ENCODE data around the gene MTFMT.
"Not testable (repeated sequence)": the region's sequence is repeated elsewhere in the genome, so short reads cannot be mapped to it uniquely, and the experiment has no call there.

MTFMT gene

DNA sequence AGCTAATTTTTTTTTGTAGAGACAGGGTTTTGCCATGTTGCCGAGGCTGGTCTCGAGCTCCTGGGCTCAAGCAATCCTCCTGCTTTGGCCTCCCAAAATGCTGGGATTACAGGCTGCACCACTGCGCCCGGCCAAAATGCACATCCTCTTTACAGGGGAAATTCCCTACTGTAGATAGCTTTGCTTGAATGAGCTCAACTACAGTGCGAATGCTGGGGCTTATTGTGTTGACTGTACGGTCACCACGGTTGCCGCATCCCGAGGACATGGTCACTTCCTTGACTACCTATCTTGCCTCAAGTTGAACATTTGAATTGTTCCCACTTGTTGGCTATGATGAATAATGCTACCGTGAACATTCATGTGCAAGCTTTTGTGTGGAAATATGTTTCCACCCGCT lies 5.3 kb upstream of the MTFMT start:
- DNase-seq, result no peak

DNA sequence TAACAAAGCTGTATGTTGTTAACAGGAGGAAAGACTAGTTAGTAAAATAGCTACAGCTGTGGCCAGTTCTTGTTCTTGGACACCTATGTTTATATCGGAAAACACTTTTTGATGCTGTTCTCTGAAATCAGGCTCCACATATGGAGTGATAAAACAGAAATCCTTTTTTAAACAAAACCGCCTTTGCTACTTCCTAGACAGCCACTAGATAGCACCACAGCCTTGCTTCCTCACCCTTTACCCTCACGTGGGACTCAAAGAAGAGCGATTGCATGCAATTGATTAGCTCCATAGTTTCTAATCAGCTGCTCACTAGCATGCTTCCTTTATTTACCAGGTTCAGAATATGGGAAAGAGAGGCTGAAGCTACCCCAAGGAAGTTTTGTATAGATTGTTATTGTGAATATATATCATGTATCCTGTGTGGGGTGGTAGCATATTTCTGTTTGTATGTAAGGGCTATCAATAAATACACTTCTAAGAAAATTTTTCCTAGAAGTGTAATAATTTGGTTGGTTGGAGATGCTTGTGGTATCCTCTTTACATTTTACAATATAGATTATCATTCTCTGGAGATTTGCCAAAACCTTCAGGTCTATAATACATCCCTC lies 4.3 kb upstream of the MTFMT start:
- DNase-seq, result peak; percentile 83

- peak; percentile 88 for DNase-seq
Observed at GRCh38 chr15:65032801-65033537, 3.5 kb upstream of the MTFMT start.

DNA sequence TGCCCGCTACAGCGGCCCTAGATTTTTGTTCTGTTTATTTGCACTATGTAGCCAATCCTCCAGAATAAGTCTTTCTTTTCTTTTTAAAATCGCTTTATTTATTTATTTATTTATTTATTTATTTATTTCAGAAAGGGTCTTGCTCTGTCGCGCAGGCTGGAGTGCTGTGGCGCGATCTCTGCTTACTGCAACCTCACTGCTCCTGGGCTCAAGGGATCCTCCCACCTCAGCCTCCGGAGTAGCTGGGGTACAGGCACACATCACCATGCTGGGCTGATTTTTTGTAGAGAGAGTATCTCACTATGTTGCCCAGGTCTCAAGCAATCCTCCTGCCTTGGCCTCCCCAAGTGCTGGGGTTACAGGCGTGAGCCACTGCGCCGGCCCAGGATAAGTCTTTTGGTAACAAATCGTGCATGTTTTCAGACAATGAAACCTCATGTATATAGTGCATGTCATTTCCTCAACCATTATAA lies 333 bp upstream of the MTFMT start:
- no peak for DNase-seq

DNA sequence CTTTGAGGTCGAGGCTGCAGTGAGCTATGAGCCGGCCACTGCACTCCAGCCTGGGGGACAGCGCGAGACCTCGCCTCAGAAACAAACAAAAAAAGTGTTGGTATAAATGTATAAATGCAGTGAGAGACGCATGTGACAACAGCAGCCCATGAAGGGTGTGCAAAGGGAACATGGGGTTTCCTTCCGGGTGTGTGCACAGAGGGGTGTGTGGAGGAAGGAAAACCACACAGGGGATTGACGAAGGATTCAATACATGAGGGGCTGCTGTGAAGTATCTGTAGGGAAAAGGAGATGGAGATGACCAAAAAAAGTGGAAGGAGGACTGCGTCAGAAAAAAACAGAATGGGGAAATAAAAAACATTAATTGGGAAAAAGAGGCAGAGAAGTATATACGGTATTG lies 1.1 kb downstream of the MTFMT start:
- peak; percentile 52 for DNase-seq

DNA sequence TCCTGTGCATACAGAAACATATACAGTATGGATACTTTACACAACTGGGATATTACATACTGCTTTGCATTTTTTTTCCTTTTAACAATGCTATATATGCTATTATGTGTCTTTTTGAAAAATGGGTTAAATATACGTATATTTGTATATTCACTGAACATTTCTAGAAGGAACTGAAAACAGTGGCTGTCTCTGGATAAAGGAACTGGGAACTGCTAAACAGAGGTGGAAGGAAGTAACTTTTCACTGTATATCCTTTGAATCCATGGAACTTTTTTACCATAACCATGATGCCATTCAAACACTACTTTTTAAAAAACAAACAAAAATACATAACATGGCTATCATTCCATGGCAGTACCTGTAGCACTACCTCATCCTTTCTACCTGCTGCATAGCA lies 1.8 kb downstream of the MTFMT start:
- DNase-seq, result no peak

DNA sequence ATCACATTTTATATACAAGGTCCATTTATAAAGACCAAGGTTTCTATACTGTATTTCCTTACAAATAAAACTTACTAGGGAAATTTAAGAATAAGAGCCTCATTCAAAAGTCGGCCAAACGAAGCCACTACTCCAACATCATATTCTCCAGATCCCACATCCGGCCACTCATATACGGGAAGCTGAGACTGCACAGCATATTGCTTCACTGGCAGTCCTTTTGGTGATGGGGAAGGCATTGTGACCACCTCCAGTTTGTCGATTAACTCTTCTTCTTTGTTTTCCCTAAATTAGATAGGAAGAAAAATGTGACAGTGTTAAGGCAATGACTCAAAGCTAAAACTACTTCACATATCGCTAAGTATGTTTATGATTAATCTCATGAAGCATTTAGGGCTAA lies 2.7 kb downstream of the MTFMT start:
- DNase-seq, result no peak

DNA sequence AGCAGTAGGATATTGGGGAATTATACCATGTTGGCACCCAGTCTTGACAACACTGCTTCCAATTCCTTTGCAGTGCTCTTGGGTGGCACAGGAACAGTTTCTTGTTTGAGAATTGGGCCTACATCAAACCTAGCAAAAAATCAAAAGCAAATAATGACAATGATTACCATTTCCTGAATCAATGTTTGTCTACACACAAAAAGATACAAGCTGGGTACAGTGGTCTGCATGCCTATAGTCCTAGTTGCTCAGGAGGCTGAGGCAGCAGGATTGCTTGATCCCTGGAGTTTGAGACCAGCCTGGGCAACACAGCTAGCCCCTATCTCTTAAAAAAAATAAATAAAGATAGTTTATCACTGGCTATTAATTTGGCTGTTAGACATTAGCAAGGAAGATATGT lies 8.0 kb downstream of the MTFMT start:
- no peak for DNase-seq

DNA sequence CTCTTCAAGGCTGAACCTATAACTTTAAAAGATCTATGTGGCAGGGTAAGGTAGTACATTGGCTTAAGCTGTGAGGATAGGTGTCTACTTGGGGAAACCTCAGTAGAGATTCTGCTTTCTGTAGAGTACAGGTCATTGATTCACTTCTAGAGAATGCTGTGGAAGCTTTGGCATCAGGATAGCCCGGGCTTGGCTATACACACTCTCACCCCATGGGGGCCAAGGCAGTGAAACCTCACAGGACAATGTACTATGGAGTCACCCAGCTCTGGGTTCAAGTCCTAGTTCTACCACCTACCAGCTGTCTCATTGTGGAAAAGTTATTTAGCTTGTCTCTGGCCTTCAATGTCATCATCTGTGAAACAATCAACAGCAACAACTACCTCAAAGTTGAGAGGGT lies 9.0 kb downstream of the MTFMT start:
- DNase-seq, result peak; percentile 20

- not testable (repeated sequence) for DNase-seq
Observed at GRCh38 chr15:65011198-65011597, 18.2 kb downstream of the MTFMT start.

- DNase-seq, result peak; percentile 72
Observed at GRCh38 chr15:65008983-65009382, 20.5 kb downstream of the MTFMT start.

DNA sequence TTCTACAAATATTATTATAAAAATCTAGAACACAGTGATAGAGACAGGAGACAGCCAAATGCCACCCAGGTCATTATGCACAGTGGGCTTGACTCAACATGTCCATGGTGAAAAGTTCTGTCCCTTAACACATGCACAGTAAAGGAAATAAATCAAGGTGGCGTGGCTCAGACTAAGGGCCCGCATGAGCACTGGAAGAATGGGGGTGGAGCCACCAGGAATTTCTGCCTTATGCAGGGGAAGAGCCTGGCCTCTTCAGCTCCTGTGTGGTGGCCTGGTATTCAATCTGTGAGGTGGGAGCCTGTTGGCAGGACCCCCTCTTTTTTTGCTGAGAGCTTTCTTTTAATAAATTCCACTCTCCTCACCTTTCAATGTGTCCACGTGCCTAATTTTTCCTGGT lies 22.6 kb downstream of the MTFMT start:
- DNase-seq, result no peak

DNA sequence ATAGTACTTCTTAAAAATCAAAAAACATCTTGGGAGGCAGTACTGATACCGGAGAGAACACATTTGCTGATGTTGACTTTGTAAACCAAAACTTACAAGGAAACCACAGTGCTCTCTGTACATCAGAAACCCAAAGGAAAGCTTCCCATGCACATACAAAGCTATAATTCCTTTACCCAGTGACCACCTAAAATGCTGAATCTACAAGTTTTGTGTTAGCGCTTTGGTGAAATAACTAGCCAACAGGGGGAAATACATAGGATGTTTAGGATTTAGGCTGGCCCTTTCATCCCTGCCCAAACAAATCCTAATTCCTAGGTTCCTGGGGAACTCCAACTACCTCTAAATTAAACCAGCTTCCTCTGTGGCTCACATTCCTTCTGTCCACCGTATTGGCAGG lies 24.4 kb downstream of the MTFMT start:
- no peak for DNase-seq

DNA sequence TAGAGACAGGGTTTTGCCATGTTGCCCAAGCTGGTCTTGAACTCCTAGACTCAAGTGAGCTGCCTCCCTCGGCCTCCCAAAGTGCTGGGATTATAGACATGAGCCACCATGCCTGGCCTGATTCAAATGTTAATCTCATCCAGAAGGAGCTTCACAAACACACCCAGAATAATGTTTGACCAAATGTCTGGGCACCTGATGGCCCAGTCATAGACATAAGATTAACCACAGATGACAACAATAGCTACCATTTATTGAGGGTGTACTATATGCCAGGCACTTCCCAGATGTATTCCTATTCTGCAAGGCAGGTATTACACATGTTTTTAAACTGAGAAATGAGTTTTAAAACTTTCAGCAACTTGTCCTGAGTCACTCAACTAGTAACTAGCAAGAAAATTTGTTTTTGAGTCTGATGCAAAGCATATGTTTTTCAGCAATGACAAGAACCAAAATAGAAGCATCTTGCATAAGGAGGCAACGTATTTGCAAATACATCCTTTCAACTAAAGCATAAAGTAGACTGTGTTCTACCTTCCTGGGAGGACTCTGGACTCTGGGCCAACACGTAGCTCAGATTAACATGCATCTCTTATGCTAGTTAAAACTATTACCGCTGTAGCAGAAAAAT lies 31.6 kb downstream of the MTFMT start:
- DNase-seq, result no peak

GRCh38 chr15:64997066-64997465 lies 32.4 kb downstream of the MTFMT start:
- DNase-seq, result no peak

- DNase-seq, result no peak
Observed at GRCh38 chr15:64993290-64993689, 36.1 kb downstream of the MTFMT start.

DNA sequence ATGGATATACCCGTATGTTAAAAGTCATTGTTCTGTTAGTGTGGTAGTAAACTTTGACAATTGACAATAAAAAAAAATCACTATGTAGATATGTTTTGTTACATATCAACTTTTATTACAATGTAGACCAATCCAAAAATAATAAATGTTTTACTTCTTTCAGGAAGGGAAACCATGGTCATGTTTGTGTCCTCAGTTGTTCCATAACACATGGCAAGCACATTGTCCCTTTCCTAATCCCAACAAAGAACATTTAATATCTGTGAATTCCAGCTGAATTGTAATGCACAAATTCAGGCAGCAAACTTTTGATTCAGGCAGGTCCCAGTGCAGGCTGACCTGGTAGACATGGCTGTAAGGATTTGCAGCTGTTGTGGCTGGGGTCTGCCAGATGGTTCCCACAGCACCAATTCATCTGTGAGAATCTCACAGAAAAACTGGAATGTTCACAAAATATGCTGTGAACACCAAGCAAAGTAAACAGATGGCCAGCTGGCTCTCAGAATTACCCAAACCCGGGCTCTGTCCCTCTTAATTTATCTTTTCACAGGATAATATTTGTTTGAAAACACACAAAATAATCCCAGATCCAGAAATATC lies 37.8 kb downstream of the MTFMT start:
- DNase-seq, result no peak

DNA sequence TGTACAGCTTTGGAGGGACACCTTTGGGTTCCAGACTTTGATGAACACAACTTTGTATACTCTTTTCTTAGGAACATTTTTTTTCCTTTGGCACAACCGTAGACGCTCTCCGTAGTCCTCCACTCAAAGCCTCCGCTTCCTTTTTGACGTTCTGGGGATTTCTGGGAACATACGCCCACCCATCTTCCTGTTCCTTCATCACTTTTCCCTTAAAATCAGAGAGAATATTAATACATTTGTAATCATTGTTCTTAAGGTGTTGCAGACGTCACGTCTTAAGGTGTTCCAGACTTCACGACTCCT lies 39.3 kb downstream of the MTFMT start:
- no peak for DNase-seq

DNA sequence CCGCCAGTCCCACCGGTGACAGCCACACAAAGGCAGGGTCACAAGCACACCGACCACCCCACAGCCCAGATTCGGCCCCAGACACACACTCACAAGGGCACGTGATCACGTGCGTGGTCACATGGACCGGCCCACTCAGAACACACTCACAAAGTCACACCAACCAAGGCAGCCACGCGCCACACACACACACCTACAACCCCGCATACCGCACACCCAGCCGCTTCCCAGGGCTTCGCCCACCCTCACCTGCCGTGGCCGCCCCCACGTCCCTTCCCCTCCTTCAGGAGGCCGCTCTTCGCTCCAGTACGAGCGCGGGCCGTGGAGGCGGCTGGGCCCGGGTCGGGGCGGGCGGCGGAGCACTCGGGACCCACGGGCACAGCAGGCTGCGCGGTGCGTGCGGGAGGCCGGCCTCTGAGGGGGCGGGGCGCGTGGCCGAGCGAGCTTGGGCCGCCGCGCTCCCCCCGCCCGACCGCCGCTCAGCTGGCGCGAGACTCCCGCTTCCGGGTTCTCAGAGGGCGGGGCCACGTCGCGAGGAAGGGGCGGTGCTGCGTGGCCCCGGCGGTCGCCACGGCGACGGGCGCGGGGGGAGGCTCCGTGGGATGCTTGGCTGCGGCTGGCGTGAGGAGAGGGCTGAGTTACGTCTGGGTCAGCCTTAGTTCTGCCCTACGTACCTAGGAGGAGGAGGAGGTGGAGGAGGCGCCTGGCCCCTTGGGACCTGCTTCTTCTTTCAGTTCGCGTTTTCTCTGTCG lies 39.8 kb downstream of the MTFMT start, which contains the start of gene SPG21:
Gene SPG21 (minus strand): TSS at position 499 of the 752 bp plus-strand sequence. CDS start 6,345 bp downstream, outside the sequence.
- DNase-seq, result peak; percentile 96

- DNase-seq, result no peak
Observed at GRCh38 chr15:64987136-64987535, 42.3 kb downstream of the MTFMT start.

GRCh38 chr15:64985366-64986033 lies 43.9 kb downstream of the MTFMT start:
- DNase-seq, result peak; percentile 53

GRCh38 chr15:64982472-64982871 lies 47.0 kb downstream of the MTFMT start:
- no peak for DNase-seq
